ENCODE results near the gene MYO5C.

- TF ChIP-seq CTCF (conservative IDR thresholded peaks at IDR 0.05) (no peak), ZFX (IDR thresholded peaks at IDR 0.05) (no peak)
Measured at GRCh38 chr15:52259503-52259902, 36.1 kb downstream of the MYO5C start.
